ENCODE results near the gene ITGB7. TPM values are rescaled to one million over a fixed set of nuclear protein-coding genes. Genes with fewer than 3 reads are reported as not detected.

ITGB7 gene
- polyA plus RNA-seq, 3 donors, result 24.1 to 33.1 (median 28.4) TPM

GRCh38 chr12:53197011-53197640 is 9.9 kb downstream of the ITGB7 start:
- Histone ChIP-seq H2AFZ (ENCODE audit: insufficient read depth, low read depth, low read length, poor library complexity, severe bottlenecking) (peak overlapping the region; percentile 57), H3K27me3 (ENCODE audit: control insufficient read depth in 2 of 2, insufficient read depth in 2 of 2, low read length in 2 of 2) (no peaks in the 10 kb centered on the region), H3K79me2 (ENCODE audit: insufficient read depth, low read length) (no peaks in the 10 kb centered on the region), H3K4me2 (replicated peaks; ENCODE audit: extremely low read depth, low read length, poor library complexity, severe bottlenecking) (no peak overlapping the region), H3K36me3 (replicated peaks in 1 of 2; ENCODE audit: control insufficient read depth in 1 of 2, insufficient read depth in 2 of 2, low read length in 2 of 2) (peaks cover 20 to 52% of the 10 kb centered on the region in 2 donors), H4K20me1 (ENCODE audit: insufficient read depth, low read length) (no peaks in the 10 kb centered on the region), H3K4me3 (replicated peaks in 1 of 3; ENCODE audit: low read depth in 2 of 3, low read length in 3 of 3) (no peak overlapping the region), H3K4me1 (ENCODE audit: control insufficient read depth in 1 of 2, insufficient read depth in 2 of 2, low read length in 2 of 2) (peaks cover 25 to 30% of the 10 kb centered on the region in 2 donors), H3K9ac (ENCODE audit: insufficient read depth, low read length, poor library complexity, severe bottlenecking) (no peak overlapping the region), H3K27ac (ENCODE audit: low read depth in 1 of 2, low read length in 2 of 2) (no peak overlapping the region), H3K9me3 (replicated peaks in 1 of 2; ENCODE audit: control insufficient read depth in 1 of 2, insufficient read depth in 1 of 2, low read length in 2 of 2) (no peaks in the 10 kb centered on the region)
- DNase-seq, result no peak
- Mint-ChIP-seq H3K4me3 (peak overlapping the region in 1 of 2 donors; percentile 35), H3K4me1 (peaks cover 34% of the 10 kb centered on the region), H3K27ac (no peak overlapping the region), H3K27me3 (ENCODE audit: low read depth in 3 of 3) (peaks cover 9 to 17% (median 17%) of the 10 kb centered on the region in 3 donors), H3K9me3 (no peaks in the 10 kb centered on the region), H3K36me3 (peaks cover 55 to 57% of the 10 kb centered on the region in 2 donors)
- intact Hi-C loops (cut with micrococcal nuclease), result loop anchor here (1.0 to 5.0 kb wide), 2 partner anchors 38 to 130 kb away; no protein-coding TSS in a partner anchor
- no peak for TF ChIP-seq CTCF (IDR thresholded peaks at IDR 0.05)
- WGBS (ENCODE audit: insufficient coverage), result 85% methylated on average over 19 of the region's 19 CpGs

- peaks cover 26 to 58% of the 10 kb centered on the region in 2 donors for H3K36me3 ChIP-seq (replicated peaks in 1 of 2; ENCODE audit: control insufficient read depth in 1 of 2, insufficient read depth in 2 of 2, low read length in 2 of 2)
- no peaks in the 10 kb centered on the region for H3K9me3 ChIP-seq (replicated peaks in 1 of 2; ENCODE audit: control insufficient read depth in 1 of 2, insufficient read depth in 1 of 2, low read length in 2 of 2)
- H3K27ac ChIP-seq (ENCODE audit: low read depth in 1 of 2, low read length in 2 of 2), result no peak overlapping the region
- peaks cover 34% of the 10 kb centered on the region for H3K4me1 Mint-ChIP-seq
- H3K36me3 Mint-ChIP-seq, result peaks cover 61 to 64% of the 10 kb centered on the region in 2 donors
- H3K79me2 ChIP-seq (ENCODE audit: insufficient read depth, low read length), result no peaks in the 10 kb centered on the region
- H3K4me1 ChIP-seq (ENCODE audit: control insufficient read depth in 1 of 2, insufficient read depth in 2 of 2, low read length in 2 of 2), result peaks cover 25 to 27% of the 10 kb centered on the region in 2 donors
- peak overlapping the region in 1 of 7 donors; percentile 83 for H3K27ac Mint-ChIP-seq
- no peaks in the 10 kb centered on the region for H3K27me3 ChIP-seq (ENCODE audit: control insufficient read depth in 2 of 2, insufficient read depth in 2 of 2, low read length in 2 of 2)
- no peak for DNase-seq
- H3K9me3 Mint-ChIP-seq, result no peaks in the 10 kb centered on the region
- WGBS (ENCODE audit: insufficient coverage), result 89% methylated on average over 10 of the region's 14 CpGs
- intact Hi-C loops (cut with micrococcal nuclease), result loop anchor here (5.0 kb wide), 1 partner anchor 129 kb away; no protein-coding TSS in a partner anchor
- H3K9ac ChIP-seq (ENCODE audit: insufficient read depth, low read length, poor library complexity, severe bottlenecking), result no peak overlapping the region
- H3K4me2 ChIP-seq (replicated peaks; ENCODE audit: extremely low read depth, low read length, poor library complexity, severe bottlenecking), result no peak overlapping the region
- H2AFZ ChIP-seq (ENCODE audit: insufficient read depth, low read depth, low read length, poor library complexity, severe bottlenecking), result no peak overlapping the region
- no peak for TF ChIP-seq CTCF (IDR thresholded peaks at IDR 0.05)
- H4K20me1 ChIP-seq (ENCODE audit: insufficient read depth, low read length), result peaks cover 2% of the 10 kb centered on the region
- peaks cover 9 to 17% (median 15%) of the 10 kb centered on the region in 3 donors for H3K27me3 Mint-ChIP-seq (ENCODE audit: low read depth in 3 of 3)
- no peak overlapping the region for H3K4me3 ChIP-seq (replicated peaks in 1 of 3; ENCODE audit: low read depth in 2 of 3, low read length in 3 of 3)
- peak overlapping the region in 1 of 2 donors; percentile 35 for H3K4me3 Mint-ChIP-seq
Observed at GRCh38 chr12:53196486-53196885, 10.6 kb downstream of the ITGB7 start.

All from CD14-positive monocyte (primary cell).